PC-3 (cell line): ENCODE results near the gene CCDC85B. TPM values are rescaled to one million over a fixed set of nuclear protein-coding genes. Genes with fewer than 3 reads are reported as not detected.
A peak's percentile ranks its signal among the peaks of the same experiment; 100 is the strongest.

ENCODE experiments used
- ATAC-seq: fragments of 200-7000 bp; cut with Tn5 transposase; 2 replicates; pipeline ENCODE4 v1.9.1; 2020; ENCODE audit warnings: mild to moderate bottlenecking, moderate library complexity
- BruUV-seq: library from RNA; stranded (reverse); fragments of 400-500 nt; replicated peaks from 2 replicates; lab custom pipeline; 2021; lab: Mats Ljungman, UMichigan
- CTCF ChIA-PET: fragments of 300-600 bp; sonication (Branson Sonifier 250); formaldehyde crosslinking; loops from one replicate; lab custom pipeline; 2022; ENCODE audit warnings: antibody characterized with exemption; lab: Charles Lee
- POLR2A ChIA-PET: fragments of 300-600 bp; sonication (Branson Sonifier 250); formaldehyde crosslinking; loops from one replicate; lab custom pipeline; 2022; ENCODE audit warnings: antibody characterized with exemption; ENCODE audit not compliant: unreplicated experiment; lab: Charles Lee
- DNase-seq: peaks from one replicate; pipeline ENCODE4 v3.0.0-alpha.2; 2015
- H2AFZ ChIP-seq: fragments of 300-600 bp; sonication (generic); 2 replicates; pipeline ENCODE4 v1.6.0; 2016; ENCODE audit warnings: antibody characterized with exemption, low read length
- H3F3A ChIP-seq: fragments of 300-600 bp; sonication (generic); one replicate; pipeline ENCODE4 v1.6.0; 2017; ENCODE audit warnings: antibody characterized with exemption, low read length, control low read depth, mild to moderate bottlenecking; ENCODE audit not compliant: unreplicated experiment
- H3K27ac ChIP-seq: fragments of 300-600 bp; sonication (generic); 2 replicates; pipeline ENCODE4 v1.5.1; 2016; ENCODE audit warnings: mild to moderate bottlenecking, low read length
- H3K27me3 ChIP-seq: fragments of 300-600 bp; sonication (generic); 2 replicates; pipeline ENCODE4 v1.6.1; 2016; ENCODE audit warnings: low read length, mixed read lengths
- H3K36me3 ChIP-seq: fragments of 300-600 bp; sonication (generic); 2 replicates; pipeline ENCODE4 v1.6.1; 2016; ENCODE audit warnings: low read depth, mixed run types, low read length, mixed read lengths
- H3K4me1 ChIP-seq: fragments of 300-600 bp; sonication (generic); 2 replicates; pipeline ENCODE4 v1.5.1; 2016; ENCODE audit warnings: low read length; ENCODE audit not compliant: insufficient read depth
- H3K4me2 ChIP-seq: fragments of 300-600 bp; sonication (generic); 2 replicates; pipeline ENCODE4 v1.6.0; 2016; ENCODE audit warnings: low read length
- H3K4me3 ChIP-seq: fragments of 300-600 bp; sonication (generic); 2 replicates; pipeline ENCODE4 v1.5.1; 2016; ENCODE audit warnings: mild to moderate bottlenecking, low read length, mixed read lengths
- H3K79me2 ChIP-seq: fragments of 300-600 bp; sonication (generic); 2 replicates; pipeline ENCODE4 v1.6.1; 2017; ENCODE audit warnings: low read length, mixed read lengths
- H3K9ac ChIP-seq: fragments of 300-600 bp; sonication (generic); 2 replicates; pipeline ENCODE4 v1.6.0; 2016; ENCODE audit warnings: mild to moderate bottlenecking, low read length
- H3K9me2 ChIP-seq: fragments of 300-600 bp; sonication (generic); replicated peaks from 2 replicates; pipeline ENCODE4 v1.6.1; 2016; ENCODE audit warnings: mixed run types, low read length, mixed read lengths
- H3K9me3 ChIP-seq: fragments of 300-600 bp; sonication (generic); 2 replicates; pipeline ENCODE4 v1.6.1; 2016; ENCODE audit warnings: low read length, mixed read lengths
- H4K20me1 ChIP-seq: fragments of 300-600 bp; sonication (generic); 2 replicates; pipeline ENCODE4 v1.6.1; 2016; ENCODE audit warnings: low read length, mixed read lengths
- EZH2 ChIP-seq: fragments of 300-600 bp; sonication (generic); IDR thresholded peaks from one replicate; pipeline ENCODE4 v1.6.1; 2017; ENCODE audit warnings: antibody characterized with exemption, mild to moderate bottlenecking, low read length; ENCODE audit not compliant: unreplicated experiment
- EZH2phosphoT487 ChIP-seq: fragments of 300-600 bp; sonication (generic); IDR thresholded peaks from 2 replicates; pipeline ENCODE4 v1.6.1; 2018; ENCODE audit warnings: mild to moderate bottlenecking, antibody characterized with exemption, low read length, borderline replicate concordance
- intact Hi-C: fragments of 100-400 bp; cut with micrococcal nuclease; formaldehyde crosslinking; loops from 2 replicates; pipeline ENCODE4 v1.9.0; 2023
- total RNA-seq: library from RNA; depleted of rRNA; stranded (reverse); fragments of >200 nt; gene quantifications from 2 replicates; pipeline ENCODE4 v1.2.3, GENCODE V29; 2014
- TF ChIP-seq, protein P1 (sequence below): fragments of 300-600 bp; sonication (generic); conservative IDR thresholded peaks from 2 replicates; pipeline ENCODE4 v1.5.1; 2017; ENCODE audit warnings: antibody characterized with exemption, low read depth, mild to moderate bottlenecking, low read length

Gene CCDC85B
- total RNA-seq, 1 experiment from 2014 or later: 207 TPM

DNA sequence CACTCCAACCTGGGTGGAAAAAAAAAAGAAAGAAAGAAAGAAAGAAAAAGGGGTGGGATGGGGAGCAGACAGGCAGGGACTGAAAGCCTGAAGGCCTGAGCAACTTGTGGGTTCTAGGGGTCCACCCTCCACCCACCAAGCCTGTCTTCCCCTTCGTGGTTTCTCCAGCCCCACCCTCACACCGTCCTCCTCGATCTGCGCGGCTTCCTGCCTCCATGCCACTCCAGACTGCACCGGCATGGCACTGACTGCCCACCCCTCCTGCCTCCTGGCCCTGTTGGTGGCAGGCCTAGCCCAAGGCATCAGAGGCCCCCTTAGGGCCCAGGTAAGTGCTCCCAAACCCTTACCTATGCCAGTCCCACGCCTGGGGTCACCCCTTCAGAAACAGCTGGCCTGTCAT, 10.9 kb upstream of the CCDC85B start, which contains the start of gene CTSW:
TSS of gene CTSW (plus strand) at position 221 of the 400 bp plus-strand sequence. CDS start at position 239, 18 bp downstream.
- H4K20me1 ChIP-seq: no peaks in the 10 kb centered on the region
- no peak for ATAC-seq
- TF ChIP-seq, protein P1, sequence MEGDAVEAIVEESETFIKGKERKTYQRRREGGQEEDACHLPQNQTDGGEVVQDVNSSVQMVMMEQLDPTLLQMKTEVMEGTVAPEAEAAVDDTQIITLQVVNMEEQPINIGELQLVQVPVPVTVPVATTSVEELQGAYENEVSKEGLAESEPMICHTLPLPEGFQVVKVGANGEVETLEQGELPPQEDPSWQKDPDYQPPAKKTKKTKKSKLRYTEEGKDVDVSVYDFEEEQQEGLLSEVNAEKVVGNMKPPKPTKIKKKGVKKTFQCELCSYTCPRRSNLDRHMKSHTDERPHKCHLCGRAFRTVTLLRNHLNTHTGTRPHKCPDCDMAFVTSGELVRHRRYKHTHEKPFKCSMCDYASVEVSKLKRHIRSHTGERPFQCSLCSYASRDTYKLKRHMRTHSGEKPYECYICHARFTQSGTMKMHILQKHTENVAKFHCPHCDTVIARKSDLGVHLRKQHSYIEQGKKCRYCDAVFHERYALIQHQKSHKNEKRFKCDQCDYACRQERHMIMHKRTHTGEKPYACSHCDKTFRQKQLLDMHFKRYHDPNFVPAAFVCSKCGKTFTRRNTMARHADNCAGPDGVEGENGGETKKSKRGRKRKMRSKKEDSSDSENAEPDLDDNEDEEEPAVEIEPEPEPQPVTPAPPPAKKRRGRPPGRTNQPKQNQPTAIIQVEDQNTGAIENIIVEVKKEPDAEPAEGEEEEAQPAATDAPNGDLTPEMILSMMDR: no peak
- CTCF ChIA-PET: no interaction called here
- H2AFZ ChIP-seq: no peak within 1 kb of the TSS
- no peaks in the 10 kb centered on the region for H3K9me3 ChIP-seq
- no peak within 1 kb of the TSS for H3K4me3 ChIP-seq
- intact Hi-C loops: no loop called here
- no peak within 1 kb of the TSS for H3K27ac ChIP-seq
- H3K27me3 ChIP-seq: no peaks in the 10 kb centered on the region
- no peak within 1 kb of the TSS for H3K4me2 ChIP-seq
- H3K79me2 ChIP-seq: peaks cover 8% of the 10 kb centered on the region; the same call in 1 of the 2 replicates
- H3F3A ChIP-seq: no peaks in the 10 kb centered on the region
- no peak for DNase-seq
- BruUV-seq: no TSS peak
- no peaks in the 10 kb centered on the region for H3K4me1 ChIP-seq
- no peak within 1 kb of the TSS for H3K9ac ChIP-seq
- peaks cover 23% of the 10 kb centered on the region; the same call in 1 of the 2 replicates for H3K36me3 ChIP-seq
- POLR2A ChIA-PET: no interaction called here
- H3K9me2 ChIP-seq: no peaks in the 10 kb centered on the region

DNA sequence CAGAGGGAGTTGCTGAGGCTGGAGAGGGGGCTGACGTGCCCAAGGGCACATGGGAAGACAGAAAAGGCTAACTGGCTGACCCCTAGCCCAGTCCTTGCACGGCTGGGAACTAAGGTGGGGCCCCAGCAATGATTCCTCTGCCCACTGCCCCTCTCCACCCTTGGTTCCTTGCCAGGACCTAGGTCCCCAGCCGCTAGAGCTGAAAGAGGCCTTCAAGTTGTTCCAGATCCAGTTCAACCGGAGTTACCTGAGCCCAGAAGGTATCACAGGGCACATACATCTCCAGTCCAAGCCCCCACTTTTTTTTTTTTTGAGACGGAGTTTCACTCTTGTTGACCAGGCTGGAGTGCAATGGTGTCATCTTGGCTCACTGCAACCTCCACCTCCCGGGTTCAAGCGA, 10.4 kb upstream of the CCDC85B start:
- H3K36me3 ChIP-seq: peaks cover 25% of the 10 kb centered on the region; the same call in 1 of the 2 replicates
- ATAC-seq (no peak), DNase-seq (no peak)
- ChIA-PET POLR2A (no interaction called here), CTCF (no interaction called here)
- no peak overlapping the region for H2AFZ ChIP-seq
- no peak overlapping the region for H3K27ac ChIP-seq
- H3K4me3 ChIP-seq: no peak overlapping the region
- intact Hi-C loops: no loop called here
- H3K27me3 ChIP-seq: no peaks in the 10 kb centered on the region
- no peaks in the 10 kb centered on the region for H3K4me1 ChIP-seq
- H3F3A ChIP-seq: no peaks in the 10 kb centered on the region
- no peak overlapping the region for H3K9ac ChIP-seq
- H3K4me2 ChIP-seq: no peak overlapping the region
- no peaks in the 10 kb centered on the region for H4K20me1 ChIP-seq
- H3K79me2 ChIP-seq: peaks cover 8% of the 10 kb centered on the region; the same call in 1 of the 2 replicates
- BruUV-seq: no TSS peak
- TF ChIP-seq EZH2phosphoT487 (no peak), EZH2 (no peak)
- TF ChIP-seq, protein P1: no peak
- no peaks in the 10 kb centered on the region for H3K9me3 ChIP-seq
- no peaks in the 10 kb centered on the region for H3K9me2 ChIP-seq

GRCh38 chr11:65880844-65881421, 9.5 kb upstream of the CCDC85B start:
- Histone ChIP-seq H3K27me3 (no peaks in the 10 kb centered on the region), H3K36me3 (peaks cover 28% of the 10 kb centered on the region; the same call in 1 of the 2 replicates), H3K4me1 (no peaks in the 10 kb centered on the region), H4K20me1 (no peaks in the 10 kb centered on the region), H3K9me3 (no peaks in the 10 kb centered on the region), H3F3A (no peaks in the 10 kb centered on the region), H3K4me3 (no peak overlapping the region), H3K4me2 (no peak overlapping the region), H2AFZ (no peak overlapping the region), H3K9ac (no peak overlapping the region), H3K9me2 (no peaks in the 10 kb centered on the region), H3K27ac (no peak overlapping the region), H3K79me2 (peaks cover 13% of the 10 kb centered on the region; the same call in 1 of the 2 replicates)
- TF ChIP-seq EZH2phosphoT487 (no peak), EZH2 (no peak)
- TF ChIP-seq, protein P1: no peak
- ChIA-PET POLR2A (no interaction called here), CTCF (interaction anchor here (0.6 kb wide), 1 partner anchor 34 kb away, joined by 3 read pairs; no protein-coding TSS in a partner anchor)
- intact Hi-C loops: no loop called here
- DNase-seq (no peak), ATAC-seq (peak; percentile 32)
- no TSS peak for BruUV-seq
